DOHH2 (cell line): ENCODE measurements around the gene ARL4C.

Source experiments
- H3F3A ChIP-seq: fragments of 200-600 bp; sonication (generic), shearing (Covaris generic); 2 replicates; pipeline ENCODE4 v1.6.0; 2016; ENCODE audit warnings: antibody characterized with exemption, mild to moderate bottlenecking; ENCODE audit not compliant: control insufficient read depth, insufficient read depth
- H3K27ac ChIP-seq: fragments of 200-600 bp; sonication (generic); 2 replicates; pipeline ENCODE4 v1.5.1; 2014; ENCODE audit warnings: low read depth, mild to moderate bottlenecking, low read length, moderate library complexity
- H3K27me3 ChIP-seq: fragments of 200-600 bp; sonication (generic); 2 replicates; pipeline ENCODE4 v1.6.1; 2014; ENCODE audit warnings: mild to moderate bottlenecking, low read length, mixed read lengths; ENCODE audit not compliant: control insufficient read depth
- H3K36me3 ChIP-seq: fragments of 200-600 bp; sonication (generic); 2 replicates; pipeline ENCODE4 v1.6.1; 2014; ENCODE audit warnings: mild to moderate bottlenecking, low read length, moderate library complexity, mixed read lengths; ENCODE audit not compliant: control insufficient read depth
- H3K4me1 ChIP-seq: fragments of 200-600 bp; sonication (generic); 2 replicates; pipeline ENCODE4 v1.6.1; 2014; ENCODE audit warnings: mild to moderate bottlenecking, low read length, mixed read lengths; ENCODE audit not compliant: control insufficient read depth
- H3K4me2 ChIP-seq: fragments of 200-600 bp; sonication (generic); 2 replicates; pipeline ENCODE4 v1.6.0; 2014; ENCODE audit warnings: mild to moderate bottlenecking, low read length, moderate library complexity
- H3K4me3 ChIP-seq: fragments of 200-600 bp; sonication (generic); 2 replicates; pipeline ENCODE4 v1.5.1; 2014; ENCODE audit warnings: mild to moderate bottlenecking, low read length, mixed read lengths
- H3K79me2 ChIP-seq: fragments of 200-600 bp; sonication (generic); 2 replicates; pipeline ENCODE4 v1.6.1; 2014; ENCODE audit warnings: mild to moderate bottlenecking, low read length, mixed read lengths; ENCODE audit not compliant: control insufficient read depth
- H3K9me2 ChIP-seq: fragments of 200-600 bp; sonication (generic); replicated peaks from 2 replicates; pipeline ENCODE4 v1.6.1; 2014; ENCODE audit warnings: mild to moderate bottlenecking, low read length, mixed read lengths; ENCODE audit not compliant: control insufficient read depth
- H3K9me3 ChIP-seq: fragments of 200-600 bp; sonication (generic); 2 replicates; pipeline ENCODE4 v1.6.1; 2014; ENCODE audit warnings: antibody characterized with exemption, low read length, mixed read lengths; ENCODE audit not compliant: control insufficient read depth, insufficient read depth
- H4K20me1 ChIP-seq: fragments of 200-600 bp; sonication (generic); 2 replicates; pipeline ENCODE4 v1.6.0; 2014; ENCODE audit warnings: low read depth, mild to moderate bottlenecking, antibody characterized with exemption, low read length, moderate library complexity; ENCODE audit not compliant: control insufficient read depth, insufficient read depth
- EZH2phosphoT487 ChIP-seq: fragments of 200-600 bp; sonication (generic); IDR thresholded peaks from 2 replicates; pipeline ENCODE4 v1.6.1; 2017; ENCODE audit warnings: borderline replicate concordance, mild to moderate bottlenecking, antibody characterized with exemption, low read length, moderate library complexity, mixed read lengths
- TF ChIP-seq, protein P1 (sequence below): fragments of 200-600 bp; sonication (generic); IDR thresholded peaks from one replicate; pipeline ENCODE4 v1.5.1; 2014; ENCODE audit warnings: antibody characterized with exemption, mild to moderate bottlenecking, low read depth, low read length; ENCODE audit not compliant: poor library complexity, severe bottlenecking

Gene ARL4C

DNA sequence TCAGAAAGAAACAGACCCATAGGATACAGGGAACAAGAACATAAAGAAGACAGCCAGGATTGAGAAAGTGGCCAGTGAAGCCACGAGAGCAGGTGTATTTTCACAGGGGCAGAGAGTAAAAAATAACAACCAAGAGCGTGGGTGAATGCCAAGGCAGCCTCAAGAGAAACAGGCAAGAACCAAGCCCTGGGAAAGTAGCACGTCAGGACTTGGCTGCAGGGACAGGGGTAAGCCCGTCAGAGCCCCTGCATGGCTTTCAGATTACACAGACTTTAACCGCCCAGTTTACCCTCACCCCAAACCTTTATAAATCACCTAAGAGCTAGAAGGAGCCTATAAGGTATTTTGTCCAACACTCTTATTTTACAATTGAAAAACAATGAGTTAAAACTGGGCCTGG lies 43.7 kb downstream of the ARL4C start:
- Histone ChIP-seq H3K4me2 (no peak overlapping the region), H3K27ac (no peak overlapping the region), H3F3A (no peaks in the 10 kb centered on the region), H3K79me2 (no peaks in the 10 kb centered on the region), H3K36me3 (no peaks in the 10 kb centered on the region), H4K20me1 (no peaks in the 10 kb centered on the region), H3K9me2 (no peaks in the 10 kb centered on the region), H3K27me3 (no peaks in the 10 kb centered on the region), H3K4me3 (no peak overlapping the region), H3K9me3 (no peaks in the 10 kb centered on the region), H3K4me1 (peaks cover 18% of the 10 kb centered on the region)
- TF ChIP-seq, protein P1, sequence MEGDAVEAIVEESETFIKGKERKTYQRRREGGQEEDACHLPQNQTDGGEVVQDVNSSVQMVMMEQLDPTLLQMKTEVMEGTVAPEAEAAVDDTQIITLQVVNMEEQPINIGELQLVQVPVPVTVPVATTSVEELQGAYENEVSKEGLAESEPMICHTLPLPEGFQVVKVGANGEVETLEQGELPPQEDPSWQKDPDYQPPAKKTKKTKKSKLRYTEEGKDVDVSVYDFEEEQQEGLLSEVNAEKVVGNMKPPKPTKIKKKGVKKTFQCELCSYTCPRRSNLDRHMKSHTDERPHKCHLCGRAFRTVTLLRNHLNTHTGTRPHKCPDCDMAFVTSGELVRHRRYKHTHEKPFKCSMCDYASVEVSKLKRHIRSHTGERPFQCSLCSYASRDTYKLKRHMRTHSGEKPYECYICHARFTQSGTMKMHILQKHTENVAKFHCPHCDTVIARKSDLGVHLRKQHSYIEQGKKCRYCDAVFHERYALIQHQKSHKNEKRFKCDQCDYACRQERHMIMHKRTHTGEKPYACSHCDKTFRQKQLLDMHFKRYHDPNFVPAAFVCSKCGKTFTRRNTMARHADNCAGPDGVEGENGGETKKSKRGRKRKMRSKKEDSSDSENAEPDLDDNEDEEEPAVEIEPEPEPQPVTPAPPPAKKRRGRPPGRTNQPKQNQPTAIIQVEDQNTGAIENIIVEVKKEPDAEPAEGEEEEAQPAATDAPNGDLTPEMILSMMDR = no peak
- no peak for TF ChIP-seq EZH2phosphoT487

DNA sequence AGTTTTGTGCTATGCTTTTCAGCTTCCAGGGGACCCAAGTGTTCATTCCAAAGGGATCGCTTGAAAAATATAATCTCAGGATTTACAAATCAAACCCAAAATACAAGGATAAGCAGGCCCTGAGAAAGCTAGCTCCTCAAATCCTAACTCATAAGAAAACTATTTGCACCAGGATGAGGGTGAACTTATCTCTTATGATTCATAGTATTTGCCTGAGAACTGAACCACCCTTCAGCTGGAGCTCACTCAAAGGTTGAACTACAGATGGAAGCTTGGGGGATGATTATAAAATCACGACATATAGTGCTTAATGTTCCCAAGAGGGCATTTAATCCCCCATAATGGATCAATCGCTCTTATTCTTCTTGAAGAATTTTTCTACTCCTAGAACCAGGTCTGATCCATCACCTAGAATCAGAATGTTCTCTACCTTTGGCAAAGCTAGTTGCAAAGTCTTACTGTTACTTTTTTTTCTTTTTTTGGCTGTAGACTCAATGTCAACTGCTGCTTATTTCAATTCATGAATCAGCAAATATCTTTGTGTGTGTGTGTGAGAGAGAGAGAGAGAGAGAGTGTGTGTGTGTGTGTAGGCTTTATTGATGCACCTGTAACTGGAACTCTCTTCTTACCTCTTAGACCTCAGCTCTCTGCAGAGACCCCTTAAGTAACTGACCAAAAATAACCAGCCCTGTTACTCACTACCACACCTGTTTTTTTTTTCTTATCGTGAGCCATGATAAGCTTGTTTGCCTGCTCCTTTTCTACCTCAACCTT lies 44.8 kb downstream of the ARL4C start:
- H3K27ac ChIP-seq = no peak overlapping the region
- H4K20me1 ChIP-seq = no peaks in the 10 kb centered on the region
- H3K79me2 ChIP-seq = no peaks in the 10 kb centered on the region
- no peak for TF ChIP-seq EZH2phosphoT487
- TF ChIP-seq, protein P1 = no peak
- H3K4me2 ChIP-seq = no peak overlapping the region
- H3K9me3 ChIP-seq = no peaks in the 10 kb centered on the region
- H3K27me3 ChIP-seq = no peaks in the 10 kb centered on the region
- H3K4me3 ChIP-seq = no peak overlapping the region
- H3F3A ChIP-seq = no peaks in the 10 kb centered on the region
- no peaks in the 10 kb centered on the region for H3K9me2 ChIP-seq
- H3K36me3 ChIP-seq = no peaks in the 10 kb centered on the region
- H3K4me1 ChIP-seq = peaks cover 21% of the 10 kb centered on the region

DNA sequence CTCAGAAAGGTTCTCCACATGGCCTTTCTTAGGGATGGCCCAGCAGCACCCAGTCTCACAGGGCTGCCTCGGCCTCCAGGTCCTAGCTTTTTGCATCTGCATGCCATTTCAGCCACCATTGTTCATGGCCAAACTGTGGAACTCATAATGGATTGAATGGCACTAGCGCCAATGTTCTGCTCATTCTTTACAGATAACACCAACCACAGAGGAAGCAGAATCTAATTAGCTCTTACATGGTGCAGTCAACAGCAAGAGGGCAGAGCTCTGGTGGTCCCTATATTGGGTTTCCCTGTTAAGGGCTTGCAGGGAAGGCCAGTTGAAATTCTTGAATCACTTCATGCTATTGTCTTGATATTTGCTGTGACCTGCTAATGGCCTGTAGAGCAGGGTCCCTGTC lies 45.6 kb downstream of the ARL4C start:
- H3K9me3 ChIP-seq = no peaks in the 10 kb centered on the region
- no peaks in the 10 kb centered on the region for H3K27me3 ChIP-seq
- peaks cover 28% of the 10 kb centered on the region for H3K4me1 ChIP-seq
- H3K79me2 ChIP-seq = no peaks in the 10 kb centered on the region
- no peak overlapping the region for H3K4me2 ChIP-seq
- TF ChIP-seq EZH2phosphoT487 = no peak
- TF ChIP-seq, protein P1 = no peak
- H3K27ac ChIP-seq = no peak overlapping the region
- no peaks in the 10 kb centered on the region for H3F3A ChIP-seq
- no peaks in the 10 kb centered on the region for H4K20me1 ChIP-seq
- H3K4me3 ChIP-seq = no peak overlapping the region
- no peaks in the 10 kb centered on the region for H3K9me2 ChIP-seq
- H3K36me3 ChIP-seq = no peaks in the 10 kb centered on the region
